ENCODE data around the gene ADGRL3. TPM values are rescaled to one million over a fixed set of nuclear protein-coding genes. Genes with fewer than 3 reads are reported as not detected.

ADGRL3 gene
- total RNA-seq, 1 donor from 2014 or later, result 2.1 TPM

GRCh38 chr4:62126064-62126732 lies 926.1 kb downstream of the ADGRL3 start:
- no peak for DNase-seq (ENCODE audit: low read depth)
- no peaks in the 10 kb centered on the region for H3K27me3 ChIP-seq (ENCODE audit: control insufficient read depth, insufficient read depth, low read length)
- no peak for TF ChIP-seq CTCF (IDR thresholded peaks at IDR 0.05; ENCODE audit: insufficient read depth, low read length, poor library complexity, severe bottlenecking)
- no peak overlapping the region for H3K4me3 ChIP-seq (ENCODE audit: low read depth, low read length)
- no peaks in the 10 kb centered on the region for H3K36me3 ChIP-seq (ENCODE audit: control insufficient read depth, insufficient read depth, low read length)
